Measurements from ENCODE around the gene PDSS2. TPM values are rescaled to one million over a fixed set of nuclear protein-coding genes. Genes with fewer than 3 reads are reported as not detected.

The PDSS2 gene
- total RNA-seq, 1 experiment from 2014 or later, result 12.1 TPM

- Mint-ChIP-seq H3K4me1 (no peaks in the 10 kb centered on the region), H3K27ac (no peak overlapping the region), H3K27me3 (ENCODE audit: low read depth) (no peaks in the 10 kb centered on the region), H3K36me3 (ENCODE audit: insufficient read depth in 1 of 3, low read depth in 3 of 3) (peaks cover 4 to 8% (median 7%) of the 10 kb centered on the region in 3 experiments; a peak in 6 of 7 replicates), H3K4me3 (no peak overlapping the region), H3K9me3 (peaks cover 6 to 8% of the 10 kb centered on the region in 2 experiments; a peak in 4 of 5 replicates)
- WGBS (ENCODE audit: extremely low coverage, insufficient read length, low lambda C conversion rate), result no CpG with 5 or more reads among the region's 1 CpG
- Histone ChIP-seq H4K20me1 (ENCODE audit: control insufficient read depth, insufficient read depth, insufficient read length) (no peaks in the 10 kb centered on the region), H3K23ac (ENCODE audit: insufficient read length, low read depth, low read length) (no peak overlapping the region), H3K23me2 (ENCODE audit: insufficient read length, low read depth, low read length, poor library complexity, severe bottlenecking) (no peaks in the 10 kb centered on the region), H3K79me1 (ENCODE audit: insufficient read depth, low read depth, low read length, poor library complexity, severe bottlenecking) (no peaks in the 10 kb centered on the region), H3K27me3 (ENCODE audit: insufficient read depth, low read length) (no peaks in the 10 kb centered on the region), H3K4ac (ENCODE audit: low read depth, low read length) (no peak overlapping the region), H3K9ac (ENCODE audit: extremely low read depth, insufficient read length, low read length) (no peak overlapping the region), H2AFZ (ENCODE audit: low read length) (no peak overlapping the region), H3K14ac (ENCODE audit: insufficient read depth, low read length) (no peak overlapping the region), H2BK5ac (ENCODE audit: insufficient read length, low read length) (no peak overlapping the region), H3K9me3 (ENCODE audit: control insufficient read depth, low read depth, low read length) (no peaks in the 10 kb centered on the region), H2BK15ac (ENCODE audit: low read depth, low read length) (no peak overlapping the region), H4K5ac (ENCODE audit: insufficient read length, low read depth, low read length) (no peak overlapping the region), H2BK120ac (ENCODE audit: low read depth, low read length, poor library complexity, severe bottlenecking) (no peak overlapping the region), H2BK20ac (ENCODE audit: low read depth, low read length, poor library complexity, severe bottlenecking) (no peak overlapping the region), H3K18ac (ENCODE audit: insufficient read length, low read depth, low read length) (no peak overlapping the region), H3K27ac (ENCODE audit: insufficient read length, low read depth, low read length) (no peak overlapping the region), H3K56ac (ENCODE audit: insufficient read length, low read depth, low read length) (no peak overlapping the region), H3K79me2 (ENCODE audit: insufficient read depth, low read length) (no peaks in the 10 kb centered on the region), H2AK5ac (ENCODE audit: insufficient read length, low read length) (no peak overlapping the region), H2BK12ac (ENCODE audit: insufficient read length, low read depth, low read length) (no peak overlapping the region), H3T11ph (ENCODE audit: low read length) (no peak overlapping the region), H4K91ac (ENCODE audit: insufficient read length, low read depth, low read length) (no peak overlapping the region), H3K4me2 (ENCODE audit: insufficient read depth, insufficient read length, low read length) (no peak overlapping the region), H4K8ac (replicated peaks; ENCODE audit: insufficient read length, low read depth, low read length) (no peak overlapping the region), H3K4me1 (ENCODE audit: insufficient read depth, low read length) (no peaks in the 10 kb centered on the region)
- TF ChIP-seq, protein P1, sequence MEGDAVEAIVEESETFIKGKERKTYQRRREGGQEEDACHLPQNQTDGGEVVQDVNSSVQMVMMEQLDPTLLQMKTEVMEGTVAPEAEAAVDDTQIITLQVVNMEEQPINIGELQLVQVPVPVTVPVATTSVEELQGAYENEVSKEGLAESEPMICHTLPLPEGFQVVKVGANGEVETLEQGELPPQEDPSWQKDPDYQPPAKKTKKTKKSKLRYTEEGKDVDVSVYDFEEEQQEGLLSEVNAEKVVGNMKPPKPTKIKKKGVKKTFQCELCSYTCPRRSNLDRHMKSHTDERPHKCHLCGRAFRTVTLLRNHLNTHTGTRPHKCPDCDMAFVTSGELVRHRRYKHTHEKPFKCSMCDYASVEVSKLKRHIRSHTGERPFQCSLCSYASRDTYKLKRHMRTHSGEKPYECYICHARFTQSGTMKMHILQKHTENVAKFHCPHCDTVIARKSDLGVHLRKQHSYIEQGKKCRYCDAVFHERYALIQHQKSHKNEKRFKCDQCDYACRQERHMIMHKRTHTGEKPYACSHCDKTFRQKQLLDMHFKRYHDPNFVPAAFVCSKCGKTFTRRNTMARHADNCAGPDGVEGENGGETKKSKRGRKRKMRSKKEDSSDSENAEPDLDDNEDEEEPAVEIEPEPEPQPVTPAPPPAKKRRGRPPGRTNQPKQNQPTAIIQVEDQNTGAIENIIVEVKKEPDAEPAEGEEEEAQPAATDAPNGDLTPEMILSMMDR (conservative IDR thresholded peaks at IDR 0.05), result no peak
- DNase-seq, result no peak
Observed at GRCh38 chr6:107374264-107374663, 85.1 kb downstream of the PDSS2 start.
